HepG2 (cell line): ENCODE measurements around the gene RPL35. TPM values are rescaled to one million over a fixed set of nuclear protein-coding genes. Genes with fewer than 3 reads are reported as not detected.

Source experiments
- AGO1 ChIP-seq: fragments of 200-400 bp; formaldehyde crosslinking; IDR thresholded peaks from 2 replicates; pipeline ENCODE4 v1.6.1; 2017; ENCODE audit warnings: mild to moderate bottlenecking, low read depth, low read length, moderate library complexity; ENCODE audit not compliant: poor library complexity, severe bottlenecking
- DMAP1 ChIP-seq: IDR thresholded peaks from 2 replicates; pipeline ENCODE4 v1.6.1; 2016
- DNMT1 ChIP-seq: sonication (generic); formaldehyde crosslinking; IDR thresholded peaks from 2 replicates; pipeline ENCODE4 v1.5.1; 2020; ENCODE audit warnings: mild to moderate bottlenecking, missing genetic modification reagents
- ESRRA ChIP-seq: sonication (generic); formaldehyde crosslinking; IDR thresholded peaks from 2 replicates; pipeline ENCODE4 v1.5.1; 2020; ENCODE audit warnings: mild to moderate bottlenecking, low read depth, missing genetic modification reagents
- GATA4 ChIP-seq: sonication (generic); IDR thresholded peaks from 2 replicates; pipeline ENCODE4 v1.6.1; 2016; ENCODE audit warnings: antibody characterized with exemption, low read depth, borderline replicate concordance
- KAT2B ChIP-seq: fragments of 150-350 bp; IDR thresholded peaks from 2 replicates; pipeline ENCODE4 v1.6.1; 2014; ENCODE audit warnings: low read depth, low read length, borderline replicate concordance
- KDM2A ChIP-seq: sonication (generic); formaldehyde crosslinking; IDR thresholded peaks from 2 replicates; pipeline ENCODE4 v1.4.0; 2020; ENCODE audit warnings: low read depth, missing genetic modification reagents, borderline replicate concordance
- LCORL ChIP-seq, 2 experiments: fragments of 450-650 bp in 1 of 2; sonication (generic) in 1 of 2; formaldehyde crosslinking in 1 of 2; IDR thresholded peaks; 2 replicates each; pipeline versions ENCODE4 v1.5.0 to v1.6.1; 2017 to 2020; ENCODE audit warnings: antibody characterized with exemption in 1 of 2, missing genetic modification reagents in 1 of 2
- NR2F6 ChIP-seq, 2 experiments: IDR thresholded peaks; 2 replicates each; pipeline ENCODE4 v1.6.1; 2016; ENCODE audit warnings: antibody characterized with exemption in 1 of 2, mild to moderate bottlenecking in 1 of 2
- SAFB2 ChIP-seq: sonication (generic); formaldehyde crosslinking; IDR thresholded peaks from 2 replicates; pipeline ENCODE4 v1.5.1; 2020; ENCODE audit warnings: missing genetic modification reagents, low read depth, mild to moderate bottlenecking, borderline replicate concordance
- SP4 ChIP-seq: sonication (generic); formaldehyde crosslinking; IDR thresholded peaks from 2 replicates; pipeline ENCODE4 v1.8.1; 2023; ENCODE audit warnings: mild to moderate bottlenecking, missing genetic modification reagents
- SRSF1 ChIP-seq: fragments of 200-400 bp; formaldehyde crosslinking; optimal IDR thresholded peaks from 2 replicates; pipeline ENCODE3; 2017; ENCODE audit warnings: mild to moderate bottlenecking, low read depth, low read length, moderate library complexity
- TCF12 ChIP-seq, 2 experiments: fragments of 450-650 bp in 1 of 2; sonication (generic) in 1 of 2; formaldehyde crosslinking in 1 of 2; IDR thresholded peaks; 2 replicates each; pipeline versions ENCODE4 v1.6.1 to v1.8.0; 2017 to 2022; ENCODE audit warnings: antibody characterized with exemption in 1 of 2, mild to moderate bottlenecking in 1 of 2, missing genetic modification reagents in 1 of 2, moderate library complexity in 1 of 2
- YEATS2 ChIP-seq: sonication (generic); formaldehyde crosslinking; IDR thresholded peaks from 2 replicates; pipeline ENCODE4 v1.4.0; 2020; ENCODE audit warnings: missing genetic modification reagents, borderline replicate concordance
- ZEB1 ChIP-seq: IDR thresholded peaks from 2 replicates; pipeline ENCODE4 v1.6.1; 2012; ENCODE audit warnings: mild to moderate bottlenecking, low read depth, inconsistent platforms; ENCODE audit not compliant: insufficient replicate concordance
- ZNF260 ChIP-seq: sonication (generic); formaldehyde crosslinking; IDR thresholded peaks from 2 replicates; pipeline ENCODE4 v1.4.0; 2020; ENCODE audit warnings: missing genetic modification reagents, low read depth, mild to moderate bottlenecking, borderline replicate concordance
- ZNF264 ChIP-seq: sonication (generic); formaldehyde crosslinking; IDR thresholded peaks from 2 replicates; pipeline ENCODE4 v1.4.0; 2020; ENCODE audit warnings: missing genetic modification reagents
- ZNF484 ChIP-seq: sonication (generic); formaldehyde crosslinking; IDR thresholded peaks from 2 replicates; pipeline ENCODE4 v1.5.1; 2020; ENCODE audit warnings: mild to moderate bottlenecking, low read depth, missing genetic modification reagents, borderline replicate concordance
- polyA plus RNA-seq, 8 experiments: library from polyadenylated mRNA; depleted of rRNA in 3 of 8; stranded (reverse) in 7 of 8; unstranded in 1 of 8; fragments of >200 nt; fragmentation: Illumina TruSeq in 4 of 8; extraction: Trizol in 4 of 8; gene quantifications; 2 replicates each; pipeline versions ENCODE4 v1.2.1 to v1.2.3, GENCODE V29; 2011 to 2016; ENCODE audit warnings: low read depth in 4 of 8, missing spikeins in 1 of 8, mixed read lengths in 1 of 8; ENCODE audit not compliant: insufficient read depth in 1 of 8
- total RNA-seq, 5 experiments: library from RNA; depleted of rRNA; stranded (reverse); fragments of >200 nt; fragmentation: Illumina TruSeq; extraction: Trizol; gene quantifications; 2 replicates each; pipeline ENCODE4 v1.2.3, GENCODE V29; 2016; ENCODE audit warnings: low read depth in 1 of 5
- TF ChIP-seq, protein P1 (sequence below): sonication (generic); formaldehyde crosslinking; IDR thresholded peaks from 2 replicates; pipeline ENCODE4 v1.4.0; 2020; ENCODE audit warnings: missing genetic modification reagents, mild to moderate bottlenecking, borderline replicate concordance
- TF ChIP-seq, protein P2 (sequence below), 2 experiments: fragments of 450-650 bp in 1 of 2; sonication (generic) in 1 of 2; formaldehyde crosslinking; IDR thresholded peaks; 2 replicates each; pipeline versions ENCODE4 v1.5.0 to v1.8.0; 2020 to 2022; ENCODE audit warnings: mild to moderate bottlenecking in 1 of 2, missing genetic modification reagents in 1 of 2
- TF ChIP-seq, protein P3 (sequence below): sonication (generic); formaldehyde crosslinking; IDR thresholded peaks from 2 replicates; pipeline ENCODE4 v1.8.1; 2023; ENCODE audit warnings: mild to moderate bottlenecking, missing genetic modification reagents
- TF ChIP-seq, protein P4 (sequence below): sonication (generic); formaldehyde crosslinking; IDR thresholded peaks from 2 replicates; pipeline ENCODE4 v1.9.0; 2021; ENCODE audit warnings: missing genetic modification reagents, mild to moderate bottlenecking, borderline replicate concordance

RPL35 gene
- total and polyA plus RNA-seq, 2 of the 13 experiments (the other 11 are each of a cell fraction or from before 2014, with no cell fraction given): 2,153 to 2,935 TPM

DNA sequence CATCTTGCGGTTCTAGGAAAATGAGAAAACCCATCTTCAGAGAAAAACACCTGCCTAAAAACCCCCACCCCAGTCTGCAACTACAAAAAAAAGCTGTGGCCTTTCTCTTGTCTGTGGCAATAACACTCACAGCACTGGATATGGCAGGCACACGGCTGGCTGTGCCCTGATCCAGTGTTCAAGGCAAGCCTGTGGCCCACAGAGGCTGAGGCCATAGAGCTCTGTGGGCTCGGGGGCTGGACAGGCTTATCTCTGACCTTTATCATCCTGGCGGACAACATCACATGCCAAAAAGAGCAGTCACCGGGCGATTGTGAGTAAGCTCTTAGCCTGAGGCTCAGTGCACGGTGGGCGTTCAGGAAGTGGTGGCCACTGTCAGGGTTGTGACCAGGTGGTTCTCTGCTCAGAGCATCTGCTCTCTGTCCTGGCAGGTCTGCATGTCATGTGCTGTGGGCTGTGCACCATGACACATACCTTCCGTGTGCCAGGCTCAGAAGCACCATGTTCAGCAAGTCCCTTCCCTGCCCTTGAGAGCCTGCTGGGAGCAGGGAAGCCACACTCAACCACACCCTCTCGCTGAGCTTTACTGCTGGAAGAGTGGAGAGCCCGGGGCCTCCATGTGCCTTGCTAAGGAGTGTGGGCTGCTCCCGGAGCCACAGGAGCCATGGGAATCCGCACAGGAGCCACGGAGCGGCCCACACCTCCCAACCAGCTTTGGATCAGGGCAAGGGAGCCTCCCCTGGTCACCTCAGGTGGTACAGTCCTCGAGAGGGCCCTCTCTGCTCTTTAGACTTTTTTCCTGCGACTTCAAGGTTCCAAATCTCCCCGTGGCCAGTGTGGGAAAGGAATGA is 43.1 kb downstream of the RPL35 start (continued):
- TF ChIP-seq SAFB2: peak; percentile 41; the same call in 1 of the 2 replicates
- TF ChIP-seq AGO1: no peak
- no peak for TF ChIP-seq DNMT1
- peak; percentile 64 for TF ChIP-seq KDM2A (CRISPR knock-in tag)
- peak; percentile 43; the same call in 1 of the 2 replicates for TF ChIP-seq SP4 (CRISPR knock-in tag)
- TF ChIP-seq ZNF264 (CRISPR knock-in tag): 0 out of 2 replicates have a peak, but pooled peaks have one; percentile 67
- TF ChIP-seq, protein P1, sequence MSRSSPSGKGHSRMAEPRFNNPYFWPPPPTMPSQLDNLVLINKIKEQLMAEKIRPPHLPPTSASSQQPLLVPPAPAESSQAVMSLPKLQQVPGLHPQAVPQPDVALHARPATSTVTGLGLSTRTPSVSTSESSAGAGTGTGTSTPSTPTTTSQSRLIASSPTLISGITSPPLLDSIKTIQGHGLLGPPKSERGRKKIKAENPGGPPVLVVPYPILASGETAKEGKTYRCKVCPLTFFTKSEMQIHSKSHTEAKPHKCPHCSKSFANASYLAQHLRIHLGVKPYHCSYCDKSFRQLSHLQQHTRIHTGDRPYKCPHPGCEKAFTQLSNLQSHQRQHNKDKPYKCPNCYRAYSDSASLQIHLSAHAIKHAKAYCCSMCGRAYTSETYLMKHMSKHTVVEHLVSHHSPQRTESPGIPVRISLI (CRISPR knock-in tag): peak; percentile 26; the same call in 1 of the 2 replicates
- TF ChIP-seq, protein P2, sequence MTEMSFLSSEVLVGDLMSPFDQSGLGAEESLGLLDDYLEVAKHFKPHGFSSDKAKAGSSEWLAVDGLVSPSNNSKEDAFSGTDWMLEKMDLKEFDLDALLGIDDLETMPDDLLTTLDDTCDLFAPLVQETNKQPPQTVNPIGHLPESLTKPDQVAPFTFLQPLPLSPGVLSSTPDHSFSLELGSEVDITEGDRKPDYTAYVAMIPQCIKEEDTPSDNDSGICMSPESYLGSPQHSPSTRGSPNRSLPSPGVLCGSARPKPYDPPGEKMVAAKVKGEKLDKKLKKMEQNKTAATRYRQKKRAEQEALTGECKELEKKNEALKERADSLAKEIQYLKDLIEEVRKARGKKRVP (CRISPR knock-in tag; IDR thresholded peaks at IDR 0.05): no peak
- TF ChIP-seq GATA4: 0 out of 2 replicates have a peak, but pooled peaks have one; percentile 26
- TF ChIP-seq ZEB1: no peak
- no peak for TF ChIP-seq TCF12 (IDR thresholded peaks at IDR 0.05)
- no peak for TF ChIP-seq TCF12 (CRISPR knock-in tag; IDR thresholded peaks at IDR 0.05)
- no peak for TF ChIP-seq YEATS2 (CRISPR knock-in tag)
- TF ChIP-seq, protein P3, sequence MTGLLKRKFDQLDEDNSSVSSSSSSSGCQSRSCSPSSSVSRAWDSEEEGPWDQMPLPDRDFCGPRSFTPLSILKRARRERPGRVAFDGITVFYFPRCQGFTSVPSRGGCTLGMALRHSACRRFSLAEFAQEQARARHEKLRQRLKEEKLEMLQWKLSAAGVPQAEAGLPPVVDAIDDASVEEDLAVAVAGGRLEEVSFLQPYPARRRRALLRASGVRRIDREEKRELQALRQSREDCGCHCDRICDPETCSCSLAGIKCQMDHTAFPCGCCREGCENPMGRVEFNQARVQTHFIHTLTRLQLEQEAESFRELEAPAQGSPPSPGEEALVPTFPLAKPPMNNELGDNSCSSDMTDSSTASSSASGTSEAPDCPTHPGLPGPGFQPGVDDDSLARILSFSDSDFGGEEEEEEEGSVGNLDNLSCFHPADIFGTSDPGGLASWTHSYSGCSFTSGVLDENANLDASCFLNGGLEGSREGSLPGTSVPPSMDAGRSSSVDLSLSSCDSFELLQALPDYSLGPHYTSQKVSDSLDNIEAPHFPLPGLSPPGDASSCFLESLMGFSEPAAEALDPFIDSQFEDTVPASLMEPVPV (CRISPR knock-in tag): no peak
- no peak for TF ChIP-seq ZNF260 (CRISPR knock-in tag)
- 0 out of 2 replicates have a peak, but pooled peaks have one; percentile 49 for TF ChIP-seq DMAP1
- TF ChIP-seq LCORL (IDR thresholded peaks at IDR 0.05): no peak
- peak; percentile 74 for TF ChIP-seq LCORL (CRISPR knock-in tag; IDR thresholded peaks at IDR 0.05)
- TF ChIP-seq SRSF1: peak; percentile 37
- TF ChIP-seq, protein P4, sequence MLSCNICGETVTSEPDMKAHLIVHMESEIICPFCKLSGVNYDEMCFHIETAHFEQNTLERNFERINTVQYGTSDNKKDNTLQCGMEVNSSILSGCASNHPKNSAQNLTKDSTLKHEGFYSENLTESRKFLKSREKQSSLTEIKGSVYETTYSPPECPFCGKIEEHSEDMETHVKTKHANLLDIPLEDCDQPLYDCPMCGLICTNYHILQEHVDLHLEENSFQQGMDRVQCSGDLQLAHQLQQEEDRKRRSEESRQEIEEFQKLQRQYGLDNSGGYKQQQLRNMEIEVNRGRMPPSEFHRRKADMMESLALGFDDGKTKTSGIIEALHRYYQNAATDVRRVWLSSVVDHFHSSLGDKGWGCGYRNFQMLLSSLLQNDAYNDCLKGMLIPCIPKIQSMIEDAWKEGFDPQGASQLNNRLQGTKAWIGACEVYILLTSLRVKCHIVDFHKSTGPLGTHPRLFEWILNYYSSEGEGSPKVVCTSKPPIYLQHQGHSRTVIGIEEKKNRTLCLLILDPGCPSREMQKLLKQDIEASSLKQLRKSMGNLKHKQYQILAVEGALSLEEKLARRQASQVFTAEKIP (CRISPR knock-in tag): no peak
- TF ChIP-seq KAT2B: no peak
- TF ChIP-seq ESRRA (CRISPR knock-in tag): peak; percentile 40; the same call in 1 of the 2 replicates
- no peak for TF ChIP-seq ZNF484 (CRISPR knock-in tag)
- 0 out of 2 replicates have a peak, but pooled peaks have one; percentile 43 for TF ChIP-seq NR2F6 (IDR thresholded peaks at IDR 0.05)
- TF ChIP-seq NR2F6 (CRISPR knock-in tag; IDR thresholded peaks at IDR 0.05): peak; percentile 74
